Measurements from ENCODE around the gene MECR.

- TF ChIP-seq REST (IDR thresholded peaks at IDR 0.05; ENCODE audit: unreplicated experiment) = no peak
- no peak for TF ChIP-seq CTCF (conservative IDR thresholded peaks at IDR 0.05; ENCODE audit: low read depth in 2 of 2)
- no peak for TF ChIP-seq POLR2AphosphoS5 (IDR thresholded peaks at IDR 0.05; ENCODE audit: low read depth)
- no peak for TF ChIP-seq EZH2 (IDR thresholded peaks at IDR 0.05; ENCODE audit: low read depth, unreplicated experiment)
- TF ChIP-seq STAT1 (IDR thresholded peaks at IDR 0.05; ENCODE audit: unreplicated experiment) = no peak
- TF ChIP-seq CREB1 (CRISPR knock-in tag; IDR thresholded peaks at IDR 0.05; ENCODE audit: low read depth) = no peak
- no peak for TF ChIP-seq JUNB (IDR thresholded peaks at IDR 0.05; ENCODE audit: unreplicated experiment)
- no peak for TF ChIP-seq EZH2phosphoT487 (IDR thresholded peaks at IDR 0.05; ENCODE audit: unreplicated experiment)
- TF ChIP-seq ZNF114 (CRISPR knock-in tag; IDR thresholded peaks at IDR 0.05) = no peak
- no peak for TF ChIP-seq ETS1 (IDR thresholded peaks at IDR 0.05)
- TF ChIP-seq NANOG (IDR thresholded peaks at IDR 0.05; ENCODE audit: borderline replicate concordance) = no peak
- peak; percentile 21; the same call in 1 of the 2 replicates for TF ChIP-seq ZNF331 (CRISPR knock-in tag; IDR thresholded peaks at IDR 0.05; ENCODE audit: low read depth)
These were observed 41.0 kb upstream of the MECR start for GRCh38 chr1:29271724-29272123.
